Germinal center (tissue), 1 donor: Measurements from ENCODE around the gene C22orf42.
"Not testable (repeated sequence)": the region's sequence is repeated elsewhere in the genome, so short reads cannot be mapped to it uniquely, and the experiment has no call there.

Experiments used
- DNase-seq: peaks from one replicate; pipeline ENCODE4 v3.0.0; 2012; ENCODE audit warnings: mixed read lengths, low spot score

Gene C22orf42

DNA sequence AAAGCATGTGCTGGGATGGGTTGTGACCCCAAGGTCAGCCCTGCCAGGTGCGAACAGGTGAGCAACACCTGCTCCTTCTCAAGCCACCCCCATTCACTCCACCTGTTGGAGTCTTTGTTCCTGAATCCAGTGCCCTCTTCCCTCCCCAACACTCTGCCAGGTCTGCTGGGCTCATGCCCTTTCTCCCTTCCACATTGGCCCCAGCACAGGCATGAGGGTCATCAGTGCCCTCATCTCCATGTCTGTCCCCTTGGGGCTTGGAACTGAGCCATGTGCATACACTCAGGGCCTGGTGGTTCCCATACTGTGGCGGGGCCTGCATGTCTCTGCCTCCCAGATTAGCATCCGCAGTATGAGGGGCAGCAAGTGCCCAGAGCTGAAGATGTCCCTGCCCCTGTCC, 26.7 kb upstream of the C22orf42 start:
- no peak for DNase-seq

GRCh38 chr22:32183625-32184024, 24.5 kb upstream of the C22orf42 start:
- no peak for DNase-seq

GRCh38 chr22:32181043-32181442, 21.9 kb upstream of the C22orf42 start:
- DNase-seq, result no peak

DNA sequence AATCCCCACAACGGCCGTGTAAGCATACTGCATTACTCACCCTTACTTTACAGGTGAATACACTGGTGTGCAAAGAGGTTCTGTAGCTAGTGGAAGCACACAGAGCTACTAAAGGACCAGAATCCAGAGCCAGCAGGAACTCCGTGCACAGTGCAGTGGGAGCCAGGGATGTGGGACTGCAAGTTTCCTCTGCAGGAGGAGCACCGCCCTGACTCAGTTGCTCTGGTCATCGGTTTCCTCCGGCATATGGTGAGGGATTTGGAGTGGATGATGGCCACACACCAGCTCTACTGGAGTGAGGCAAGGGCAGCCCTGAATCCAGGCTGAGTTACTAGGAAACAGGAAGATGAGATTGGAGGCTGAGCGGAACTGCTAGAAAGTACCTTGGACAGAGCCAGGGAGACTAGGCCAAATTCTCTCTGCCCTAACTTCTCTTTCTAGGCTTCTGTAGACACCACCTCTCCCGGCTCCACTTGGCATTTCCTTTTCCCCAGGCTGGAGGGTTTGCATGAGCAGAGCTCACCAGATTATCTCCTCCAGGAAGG, 18.2 kb upstream of the C22orf42 start:
- no peak for DNase-seq

GRCh38 chr22:32175683-32176644, 16.9 kb upstream of the C22orf42 start:
- no peak for DNase-seq

GRCh38 chr22:32175115-32175514, 16.0 kb upstream of the C22orf42 start:
- DNase-seq, result no peak

DNA sequence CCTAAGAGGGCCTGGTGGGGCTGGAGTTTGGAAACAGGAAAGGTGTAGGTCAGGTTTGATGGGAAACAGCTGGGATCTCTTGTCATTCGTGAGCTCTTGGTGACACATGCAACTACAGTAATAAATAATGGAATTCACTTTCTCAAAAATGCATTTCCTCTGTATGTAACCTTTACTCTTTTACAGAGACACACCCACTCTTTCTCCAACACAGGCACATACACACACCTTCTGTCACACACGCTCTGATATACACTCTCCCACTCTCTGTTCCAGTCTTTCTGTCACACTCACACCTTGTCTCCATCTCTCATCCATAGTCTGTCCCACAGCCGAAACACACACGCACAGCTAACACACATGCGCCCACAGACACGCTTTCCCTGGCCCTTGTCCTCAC, 6.6 kb upstream of the C22orf42 start:
- DNase-seq, result no peak

DNA sequence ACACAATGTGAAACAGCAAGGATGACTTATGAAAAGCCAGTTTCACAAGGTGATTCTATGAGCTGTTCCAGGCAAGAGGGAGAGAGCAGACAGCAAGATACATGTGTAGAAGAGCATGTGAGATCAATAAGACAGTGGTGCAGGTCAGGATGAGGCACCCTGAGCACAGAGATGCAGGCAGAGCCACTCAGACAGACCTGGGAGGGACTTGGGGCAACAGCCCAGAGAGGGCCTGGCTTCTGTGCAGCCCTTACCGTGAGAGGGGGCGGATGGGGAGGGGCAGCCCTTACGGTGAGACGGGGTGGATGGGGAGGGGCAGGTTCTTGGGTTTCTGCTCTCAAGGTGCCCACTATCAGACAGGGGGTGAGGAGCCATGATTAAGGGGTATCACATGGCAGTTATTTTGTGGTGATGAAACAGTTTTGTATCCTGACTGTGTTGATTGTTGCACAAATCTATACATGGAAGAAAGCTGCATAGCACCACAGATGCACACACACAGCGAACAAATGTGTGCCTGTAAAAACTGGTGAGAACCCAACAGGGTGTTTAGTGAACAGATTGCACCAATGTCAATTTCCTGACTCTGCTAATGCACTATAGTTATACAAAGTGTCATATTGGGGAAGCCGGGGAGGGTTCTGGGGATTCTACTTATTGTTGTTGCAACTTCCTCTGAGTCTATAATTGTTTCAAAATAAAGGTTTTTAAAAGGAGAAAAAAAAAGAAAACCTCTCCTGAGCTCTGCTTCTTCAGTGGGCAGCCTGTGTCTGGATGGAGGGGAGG, 5.2 kb upstream of the C22orf42 start:
- no peak for DNase-seq

- DNase-seq, result not testable (repeated sequence)
Measured at GRCh38 chr22:32160411-32160810, 1.3 kb upstream of the C22orf42 start.

GRCh38 chr22:32157632-32158031, 1.5 kb downstream of the C22orf42 start:
- not testable (repeated sequence) for DNase-seq

- DNase-seq, result not testable (repeated sequence)
Measured at GRCh38 chr22:32154727-32155126, 4.4 kb downstream of the C22orf42 start.

DNA sequence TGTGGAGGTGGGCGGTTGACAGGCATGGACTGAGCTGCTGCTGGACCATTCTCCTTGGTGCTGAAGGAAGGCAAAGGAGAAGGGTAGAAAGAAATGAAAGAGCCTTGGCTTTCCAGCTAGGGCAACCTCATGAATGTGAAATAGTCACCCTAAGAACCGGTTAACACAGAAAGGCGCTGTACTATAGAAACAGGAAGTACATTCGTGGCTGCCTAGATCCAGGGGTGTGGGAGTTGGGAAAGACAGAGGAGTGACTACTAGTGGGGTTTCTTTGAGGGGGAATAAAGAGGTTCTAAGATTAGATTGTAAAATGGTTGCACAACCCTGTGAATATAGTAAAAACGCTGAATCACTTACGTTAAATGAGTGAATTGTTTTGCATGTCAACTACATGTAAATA, 7.5 kb downstream of the C22orf42 start:
- not testable (repeated sequence) for DNase-seq

DNA sequence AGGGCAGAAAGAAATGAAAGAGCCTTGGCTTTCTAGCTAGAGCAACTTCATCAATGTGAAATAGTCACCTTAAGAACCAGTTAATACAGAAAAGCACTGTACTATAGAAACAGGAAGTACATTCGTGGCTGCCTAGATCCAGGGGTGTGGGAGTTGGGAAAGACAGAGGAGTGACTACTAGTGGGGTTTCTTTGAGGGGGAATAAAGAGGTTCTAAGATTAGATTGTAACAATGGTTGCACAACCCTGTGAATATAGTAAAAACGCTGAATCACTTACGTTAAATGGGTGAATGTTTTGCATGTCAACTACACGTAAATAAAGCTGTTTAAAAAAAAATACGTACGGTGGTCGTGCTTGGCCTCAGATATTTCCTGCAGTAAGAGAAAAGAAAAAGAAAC, 8.5 kb downstream of the C22orf42 start:
- not testable (repeated sequence) for DNase-seq

DNA sequence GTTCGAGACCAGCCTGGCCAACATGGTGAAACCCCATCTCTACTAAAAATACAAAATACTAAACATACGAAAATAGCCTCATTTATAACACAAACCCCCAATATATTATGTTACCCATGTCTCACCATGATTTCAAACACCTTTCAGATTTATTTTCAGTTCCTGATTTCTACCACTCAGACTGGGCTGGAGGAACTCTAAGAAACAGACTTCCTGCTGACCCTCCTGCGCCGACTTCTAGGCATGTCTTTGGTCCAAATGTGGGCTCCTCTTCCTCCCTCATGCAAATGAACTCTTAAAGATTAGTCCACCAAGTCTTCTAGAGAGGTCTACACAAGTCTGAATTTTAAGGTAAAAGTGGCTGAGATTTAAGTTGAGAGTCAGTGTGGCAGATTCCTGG, 10.7 kb downstream of the C22orf42 start:
- not testable (repeated sequence) for DNase-seq

GRCh38 chr22:32147128-32147527, 12.0 kb downstream of the C22orf42 start:
- DNase-seq, result not testable (repeated sequence)

DNA sequence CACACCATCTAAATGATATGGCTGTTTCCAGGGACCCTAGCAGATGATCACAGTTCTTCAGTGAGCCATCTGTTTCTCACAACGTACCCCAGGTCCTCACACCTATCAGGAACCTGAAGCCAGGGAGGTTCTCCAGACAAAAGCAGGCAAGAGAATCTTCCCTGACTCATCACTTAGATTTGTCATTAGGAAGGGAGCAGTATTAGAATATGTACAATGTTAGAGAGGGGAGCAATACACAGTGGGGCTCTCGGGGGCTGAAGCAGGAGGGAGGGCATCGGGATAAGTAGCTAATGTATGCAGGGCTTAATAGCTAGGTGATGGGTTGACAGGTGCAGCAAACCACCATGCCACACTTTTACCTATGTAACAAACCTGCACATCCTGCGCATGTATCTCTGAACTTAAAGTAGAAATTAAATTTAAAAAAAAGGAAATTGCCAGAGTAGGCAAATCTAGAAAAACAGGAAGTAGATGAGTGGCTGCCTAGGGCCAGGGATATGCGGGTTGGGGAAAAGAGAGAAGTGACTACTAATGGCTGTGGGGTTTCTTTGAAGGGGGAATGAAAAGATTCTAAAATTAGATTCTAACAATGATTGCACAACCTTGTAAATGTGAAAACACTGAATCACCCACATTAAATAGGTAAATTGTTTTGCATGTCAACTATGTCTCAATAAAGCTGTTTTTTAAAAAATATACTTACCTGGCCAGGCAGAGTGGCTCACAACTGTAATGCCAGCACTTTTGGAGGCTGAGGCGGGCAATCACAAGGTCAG, 14.4 kb downstream of the C22orf42 start:
- DNase-seq, result peak; percentile 34

DNA sequence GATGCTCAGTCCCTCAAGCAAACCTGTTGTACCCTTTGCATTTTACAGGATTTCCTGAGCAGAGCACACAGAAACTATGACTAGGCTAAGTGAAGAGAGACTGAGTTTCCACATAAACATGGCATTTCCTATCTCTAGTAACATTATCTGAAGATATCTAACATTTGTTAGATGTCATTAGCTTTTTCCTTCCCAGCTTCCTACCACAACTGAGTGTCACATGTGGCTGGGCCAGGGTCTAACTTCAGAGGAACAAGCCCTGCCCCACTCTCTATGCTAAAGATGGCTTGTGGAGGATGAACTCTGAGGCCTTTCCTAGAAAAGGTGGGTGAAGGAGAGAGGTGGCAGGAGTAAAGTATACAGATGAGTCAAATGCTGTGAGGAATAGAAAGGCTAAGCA, 16.5 kb downstream of the C22orf42 start:
- no peak for DNase-seq

GRCh38 chr22:32140688-32141087, 18.4 kb downstream of the C22orf42 start:
- DNase-seq, result not testable (repeated sequence)

- DNase-seq, result not testable (repeated sequence)
Measured at GRCh38 chr22:32138576-32138975, 20.5 kb downstream of the C22orf42 start.

GRCh38 chr22:32137731-32138324, 21.3 kb downstream of the C22orf42 start:
- DNase-seq, result not testable (repeated sequence)

- DNase-seq, result not testable (repeated sequence)
Measured at GRCh38 chr22:32136881-32137280, 22.2 kb downstream of the C22orf42 start.
